UCSD-AML1 (cell line): ENCODE measurements around the gene EDEM1.

ENCODE experiments used
- DNase-seq: peaks from one replicate; lab custom pipeline; 2025; ENCODE audit not compliant: unreplicated experiment; lab: John Stamatoyannopoulos, UW

Gene EDEM1

GRCh38 chr3:5197470-5198312 lies 10.2 kb downstream of the EDEM1 start:
- no peak for DNase-seq

GRCh38 chr3:5198313-5198677 lies 10.8 kb downstream of the EDEM1 start:
- no peak for DNase-seq

GRCh38 chr3:5198986-5199731 lies 11.7 kb downstream of the EDEM1 start:
- DNase-seq: no peak

GRCh38 chr3:5201536-5201935 lies 14.0 kb downstream of the EDEM1 start:
- no peak for DNase-seq

GRCh38 chr3:5202222-5202621 lies 14.7 kb downstream of the EDEM1 start:
- no peak for DNase-seq

- DNase-seq: no peak
Measured at GRCh38 chr3:5205165-5205941, 17.8 kb downstream of the EDEM1 start.

- no peak for DNase-seq
Measured at GRCh38 chr3:5210926-5211325, 23.4 kb downstream of the EDEM1 start.

GRCh38 chr3:5212628-5213573 lies 25.4 kb downstream of the EDEM1 start:
- no peak for DNase-seq

GRCh38 chr3:5213574-5213966 lies 26.1 kb downstream of the EDEM1 start:
- DNase-seq: no peak

GRCh38 chr3:5214352-5214751 lies 26.8 kb downstream of the EDEM1 start:
- no peak for DNase-seq

GRCh38 chr3:5217824-5218595 lies 30.5 kb downstream of the EDEM1 start:
- no peak for DNase-seq

- no peak for DNase-seq
Measured at GRCh38 chr3:5218815-5219214, 31.3 kb downstream of the EDEM1 start.

- DNase-seq: no peak
Measured at GRCh38 chr3:5219216-5219615, 31.7 kb downstream of the EDEM1 start.

- DNase-seq: no peak
Measured at GRCh38 chr3:5220193-5220592, 32.7 kb downstream of the EDEM1 start.

- no peak for DNase-seq
Measured at GRCh38 chr3:5220667-5221431, 33.3 kb downstream of the EDEM1 start.

- DNase-seq: no peak
Measured at GRCh38 chr3:5221701-5222100, 34.2 kb downstream of the EDEM1 start.

GRCh38 chr3:5222283-5223005 lies 34.9 kb downstream of the EDEM1 start:
- no peak for DNase-seq

GRCh38 chr3:5226783-5227182 lies 39.3 kb downstream of the EDEM1 start:
- DNase-seq: no peak
